ENCODE results near the gene CDC25B. TPM values are rescaled to one million over a fixed set of nuclear protein-coding genes. Genes with fewer than 3 reads are reported as not detected.
"Not testable (repeated sequence)": the region's sequence is repeated elsewhere in the genome, so short reads cannot be mapped to it uniquely, and the experiment has no call there.

CDC25B gene
- total RNA-seq, 1 donor from 2014 or later: 16.4 TPM

DNA sequence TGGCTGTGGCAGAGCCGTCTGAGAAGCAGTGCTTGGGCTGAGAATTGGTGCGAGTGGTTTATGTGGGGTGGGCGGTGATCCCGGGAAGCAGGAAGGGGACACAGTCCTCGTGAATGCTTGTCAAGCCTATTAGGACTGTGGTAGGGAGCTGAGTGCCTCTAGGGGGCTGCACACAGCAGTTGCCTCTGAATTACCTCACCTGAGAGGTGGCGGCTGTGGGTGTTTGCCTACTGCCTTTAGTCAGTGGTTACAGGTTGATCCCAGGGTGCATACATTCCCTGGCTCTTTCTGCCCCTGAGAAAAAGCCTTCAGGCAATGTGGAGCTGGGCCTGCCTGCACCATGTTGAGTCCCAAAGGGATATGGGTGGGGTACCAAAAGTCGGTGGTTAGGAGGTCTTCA, 29.4 kb downstream of the CDC25B start:
- DNase-seq (ENCODE audit: low read depth, low spot score): no peak

DNA sequence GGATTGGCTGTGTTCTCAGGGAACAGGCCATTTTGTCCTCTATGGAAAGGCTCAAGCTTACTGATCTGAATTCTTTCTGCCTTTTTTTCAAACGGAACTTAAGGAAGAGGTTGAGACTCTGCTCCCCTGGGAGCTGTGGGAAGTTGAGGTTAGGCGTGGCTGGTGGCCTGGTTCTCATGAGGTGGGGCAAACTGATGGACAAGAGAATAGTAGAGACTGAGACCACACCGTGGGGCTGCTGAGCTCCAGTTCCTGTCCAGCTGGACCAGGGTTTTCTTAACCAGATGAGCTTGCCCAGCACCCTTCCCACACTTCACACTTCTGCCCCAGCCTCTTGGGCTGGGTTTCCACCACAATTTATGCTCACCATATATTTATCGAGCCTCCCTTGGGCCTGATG, 30.3 kb downstream of the CDC25B start:
- DNase-seq (ENCODE audit: low read depth, low spot score): no peak

DNA sequence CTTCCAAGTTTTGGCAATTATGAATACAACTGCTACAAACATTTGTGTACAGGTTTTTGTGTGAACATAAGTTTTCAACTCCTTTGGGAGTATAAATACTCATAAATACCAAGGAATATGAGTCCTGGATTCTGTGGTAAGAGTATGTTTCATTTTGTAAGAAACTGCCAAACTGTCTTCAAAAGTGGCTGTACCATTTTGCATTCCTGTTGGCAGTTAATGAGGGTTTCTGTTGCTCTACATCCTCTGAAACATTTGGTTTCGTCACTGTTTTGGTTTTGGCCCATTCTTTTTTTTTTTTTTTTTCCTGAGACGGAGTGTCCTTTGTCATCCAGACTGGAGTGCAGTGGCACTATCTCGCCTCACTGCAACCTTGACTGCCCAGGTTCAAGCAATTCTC, 32.7 kb downstream of the CDC25B start:
- no peak for DNase-seq (ENCODE audit: low read depth, low spot score)

DNA sequence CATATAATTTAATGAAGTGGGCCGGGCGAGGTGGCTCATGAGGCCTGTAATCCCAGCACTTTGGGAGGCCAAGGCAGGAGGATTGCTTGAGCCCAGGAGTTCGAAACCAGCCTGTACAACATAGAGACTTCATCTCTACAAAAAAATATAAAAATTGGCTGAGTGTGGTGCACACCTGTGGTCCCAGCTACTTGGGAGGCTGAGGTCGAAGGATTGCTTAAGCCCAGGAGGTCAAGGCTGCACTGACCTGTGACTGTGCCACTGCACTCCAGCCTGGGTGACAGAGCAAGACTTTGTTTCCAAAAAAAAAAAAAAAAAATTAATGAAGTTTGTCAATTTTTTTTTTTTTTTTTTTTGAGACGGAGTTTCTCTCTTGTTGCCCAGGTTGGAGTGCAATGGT, 33.8 kb downstream of the CDC25B start:
- not testable (repeated sequence) for DNase-seq (ENCODE audit: low read depth, low spot score)

DNA sequence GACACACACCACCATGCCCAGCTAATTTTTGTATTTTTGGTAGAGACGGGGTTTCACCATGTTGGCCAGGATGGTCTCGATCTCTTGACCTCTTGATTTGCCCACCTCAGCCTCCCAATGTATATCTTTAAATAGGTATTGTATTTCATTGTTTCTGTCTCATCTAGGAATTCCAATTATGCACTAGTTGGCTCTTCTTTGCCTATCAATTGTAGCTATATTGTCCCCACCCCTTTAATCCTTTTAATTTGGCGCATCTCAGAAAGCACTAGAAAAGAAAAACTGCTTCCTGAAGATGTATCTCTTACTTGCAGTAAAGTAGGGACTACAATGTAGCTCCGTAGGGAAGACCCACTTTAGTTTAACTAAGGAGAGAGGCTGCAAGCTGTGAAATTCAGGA, 40.0 kb downstream of the CDC25B start:
- DNase-seq (ENCODE audit: low read depth, low spot score): no peak

DNA sequence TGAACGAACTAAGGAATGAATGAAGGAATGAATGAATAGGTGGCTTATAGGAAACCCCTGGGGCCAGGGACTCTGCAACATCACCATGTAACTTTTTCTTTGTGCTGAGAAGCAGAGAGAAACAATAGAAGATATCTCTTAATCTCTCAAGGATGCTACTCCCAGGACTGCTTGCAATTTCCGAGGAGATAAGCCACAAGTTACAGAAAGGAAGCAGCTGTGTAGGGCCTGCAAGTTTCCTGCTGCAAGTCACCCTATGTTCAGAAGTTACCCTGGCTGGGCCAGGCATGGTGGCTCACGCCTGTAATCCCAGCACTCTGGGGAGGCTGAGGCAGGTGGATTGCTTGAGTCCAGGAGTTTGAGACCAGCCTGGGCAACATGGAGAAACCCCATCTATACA, 43.2 kb downstream of the CDC25B start:
- peak; percentile 36 for DNase-seq (ENCODE audit: low read depth, low spot score)

DNA sequence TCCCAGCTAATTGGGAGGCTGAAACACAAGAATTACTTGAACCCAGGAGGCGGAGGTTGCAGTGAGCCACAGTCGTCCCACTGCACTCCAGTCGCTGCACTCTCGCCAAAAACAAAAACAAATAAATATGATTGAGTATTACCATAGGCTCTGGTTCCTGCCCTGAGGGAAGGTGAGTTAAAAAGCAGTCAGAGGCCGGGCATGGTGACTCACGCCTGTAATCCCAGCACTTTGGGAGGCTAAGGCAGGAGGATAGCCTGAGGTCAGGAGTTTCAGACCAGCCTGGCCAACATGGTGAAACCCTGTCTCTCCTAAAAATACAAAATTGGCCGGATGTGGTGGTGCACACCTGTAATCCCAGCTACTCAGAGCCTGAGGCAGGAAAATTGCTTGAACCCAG, 44.1 kb downstream of the CDC25B start:
- not testable (repeated sequence) for DNase-seq (ENCODE audit: low read depth, low spot score)

DNA sequence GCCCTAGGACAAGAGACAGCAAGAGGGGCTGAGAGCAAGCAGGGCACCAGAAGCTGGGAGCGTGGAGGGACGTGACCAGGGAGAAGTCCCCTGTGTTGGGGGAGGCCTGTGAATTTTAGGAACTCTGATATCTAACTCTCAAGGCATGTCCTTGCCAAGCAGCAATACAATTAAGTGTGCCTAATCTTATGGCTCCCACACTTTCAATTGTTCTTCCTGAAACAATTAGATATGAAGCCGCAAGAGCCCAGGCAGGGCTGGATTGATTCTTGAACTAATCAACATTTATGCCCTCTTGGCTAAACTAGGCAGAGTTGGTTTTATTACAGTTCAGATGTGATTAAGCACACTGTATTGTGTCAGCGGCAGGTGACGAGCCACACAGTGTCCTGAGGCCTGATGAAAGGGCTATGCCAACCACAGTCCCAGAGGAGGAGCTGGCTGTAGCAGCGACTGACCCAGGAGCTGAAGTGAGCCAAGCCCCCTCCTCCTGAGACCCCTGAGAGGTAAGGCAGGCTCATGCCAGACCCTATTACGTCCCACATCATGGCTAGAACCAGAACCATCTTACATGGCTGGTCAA, 46.3 kb downstream of the CDC25B start:
- no peak for DNase-seq (ENCODE audit: low read depth, low spot score)

DNA sequence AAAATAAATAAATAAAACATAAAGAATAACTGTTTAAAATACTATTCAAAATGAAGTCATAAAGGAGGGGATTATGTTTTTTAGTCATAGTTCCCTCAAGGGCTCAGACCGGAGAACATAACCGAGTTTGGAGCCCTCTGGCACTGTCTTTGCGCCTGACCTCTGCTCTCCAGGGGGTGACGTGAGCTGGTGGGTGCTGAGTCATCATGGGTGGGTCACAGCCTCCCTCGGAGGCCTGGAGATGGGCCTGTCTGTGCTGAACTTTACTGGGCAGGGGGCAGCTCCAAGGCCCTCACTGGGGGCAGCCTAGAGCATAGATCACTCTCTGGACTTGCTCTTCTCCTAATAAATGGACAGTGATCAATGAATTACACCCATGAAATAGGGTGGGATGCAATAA, 47.4 kb downstream of the CDC25B start:
- DNase-seq (ENCODE audit: low read depth, low spot score): no peak

DNA sequence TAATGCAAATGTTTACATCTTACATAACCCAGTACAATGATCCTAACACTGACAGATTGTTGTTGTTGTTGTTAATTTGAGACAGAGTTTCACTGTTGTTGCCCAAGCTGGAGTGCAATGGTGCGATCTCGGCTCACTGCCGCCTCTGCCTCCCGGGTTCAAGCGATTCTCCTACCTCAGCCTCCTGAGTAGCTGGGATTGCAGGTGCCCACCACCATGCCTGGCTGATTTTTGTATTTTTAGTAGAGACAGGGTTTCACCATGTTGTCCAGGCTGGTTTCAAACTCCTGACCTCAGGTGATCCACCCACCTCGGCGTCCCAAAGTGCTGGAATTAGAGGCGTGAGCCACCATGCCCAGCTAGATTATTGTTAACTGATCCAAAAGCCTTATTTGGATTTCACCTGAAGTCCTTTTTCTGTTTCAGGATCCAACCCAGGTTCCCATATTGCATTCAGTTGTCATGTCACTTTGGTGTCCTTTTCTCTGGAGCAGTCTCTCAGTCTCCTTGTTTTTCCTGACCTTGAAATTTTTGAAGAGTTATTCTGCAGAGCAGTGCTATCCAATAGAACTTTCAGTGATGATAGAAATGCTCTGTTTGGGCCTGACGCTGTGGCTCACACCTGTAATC, 48.0 kb downstream of the CDC25B start:
- not testable (repeated sequence) for DNase-seq (ENCODE audit: low read depth, low spot score)

DNA sequence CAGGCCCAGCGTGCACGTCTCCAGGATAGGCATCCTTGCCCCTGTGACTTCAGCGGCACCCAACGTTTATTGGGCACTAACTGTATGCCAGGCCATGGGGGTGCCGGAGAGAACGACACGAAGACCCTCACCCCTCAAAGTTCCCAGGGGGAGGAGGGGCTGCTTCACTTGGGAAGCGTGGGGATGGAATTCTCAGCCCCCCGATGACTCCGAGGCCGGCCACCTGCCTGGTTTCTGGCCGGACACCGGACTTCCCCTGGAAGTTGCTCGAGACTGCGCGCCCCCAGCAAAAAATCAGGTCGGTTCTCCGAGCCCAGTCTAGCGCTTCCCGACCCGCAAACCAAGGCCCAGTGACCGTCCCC, 50.2 kb downstream of the CDC25B start:
- no peak for DNase-seq (ENCODE audit: low read depth, low spot score)

DNA sequence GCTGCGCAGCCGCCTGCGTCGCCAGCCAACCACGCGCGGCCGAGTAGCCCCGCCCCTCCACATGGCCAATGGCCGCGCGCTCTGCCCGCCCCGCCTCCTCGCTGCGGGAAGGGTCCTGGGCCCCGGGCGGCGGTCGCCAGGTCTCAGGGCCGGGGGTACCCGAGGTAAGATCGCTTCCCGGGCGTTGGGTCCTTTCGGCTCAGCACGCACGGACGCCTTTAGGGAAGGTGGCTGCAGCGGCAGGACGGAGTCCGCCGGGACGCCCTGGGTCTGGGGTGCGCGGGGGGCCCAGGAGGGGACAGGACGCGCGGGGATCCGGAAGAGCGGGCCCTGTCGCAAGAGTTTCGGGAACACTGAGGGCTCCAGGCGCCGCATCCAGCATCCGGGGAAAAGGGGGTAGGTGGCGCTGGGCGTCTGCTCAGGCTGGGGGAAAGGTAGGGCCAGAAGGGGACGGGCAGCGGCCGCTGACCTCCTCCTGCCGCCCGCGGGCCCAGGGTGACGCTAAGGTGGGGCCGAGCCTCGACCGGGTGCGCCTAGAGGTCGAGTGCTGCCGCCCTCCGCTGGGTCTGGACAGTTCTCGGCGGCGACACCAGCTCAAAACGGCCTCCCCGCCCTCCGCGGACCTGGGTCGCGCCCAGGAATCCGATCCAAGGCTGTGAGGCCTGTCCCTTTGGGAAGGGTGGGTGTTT, 50.8 kb downstream of the CDC25B start, which contains the start of gene MAVS:
Gene MAVS (plus strand): TSS at position 95 of the 689 bp plus-strand sequence. CDS start 7,791 bp downstream, outside the sequence.
- DNase-seq (ENCODE audit: low read depth, low spot score): peak; percentile 33

DNA sequence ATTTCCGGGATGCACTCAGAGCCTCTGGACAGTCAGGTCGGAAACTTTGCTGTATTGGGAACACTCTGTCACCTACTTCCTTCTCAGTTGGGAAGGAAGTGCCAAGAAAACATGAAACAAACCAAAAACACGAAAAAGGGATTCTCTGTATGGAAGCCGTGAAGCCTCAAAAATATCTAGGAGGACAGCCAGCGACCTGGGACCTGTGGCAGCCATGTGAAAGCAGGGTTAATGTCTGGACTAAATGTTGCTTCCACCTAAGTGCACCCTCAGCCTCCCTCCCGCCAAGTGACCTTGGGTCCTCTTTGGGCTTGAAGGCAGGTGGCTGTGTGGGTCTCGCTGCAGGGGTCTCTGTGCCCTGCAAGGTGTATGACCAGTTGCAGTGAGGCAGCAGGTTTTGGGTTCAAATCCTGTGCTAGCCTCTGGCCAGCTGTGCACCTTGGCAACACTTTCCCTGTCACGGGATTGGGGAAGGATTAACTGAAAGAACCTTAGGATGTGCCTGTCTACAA, 51.4 kb downstream of the CDC25B start:
- no peak for DNase-seq (ENCODE audit: low read depth, low spot score)

DNA sequence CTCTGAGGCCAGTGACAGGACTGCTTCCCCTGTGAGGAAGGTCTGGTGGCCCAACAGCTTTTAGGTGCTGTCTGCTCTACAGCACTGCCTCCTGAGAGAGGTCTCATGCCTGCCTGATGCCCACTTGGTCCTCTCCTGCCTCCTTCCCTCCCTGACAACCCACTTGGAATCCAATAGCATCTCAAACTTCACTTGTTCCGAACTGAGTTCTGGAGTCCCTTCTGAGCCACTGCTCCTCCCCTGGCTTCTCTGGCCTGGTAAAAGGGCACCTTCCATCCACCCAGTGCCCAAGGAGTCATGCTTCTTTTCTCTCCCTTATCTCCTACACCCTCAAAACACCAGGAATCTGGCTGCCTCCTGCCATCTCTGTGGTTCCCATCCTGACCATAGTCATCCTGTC, 52.5 kb downstream of the CDC25B start:
- no peak for DNase-seq (ENCODE audit: low read depth, low spot score)

DNA sequence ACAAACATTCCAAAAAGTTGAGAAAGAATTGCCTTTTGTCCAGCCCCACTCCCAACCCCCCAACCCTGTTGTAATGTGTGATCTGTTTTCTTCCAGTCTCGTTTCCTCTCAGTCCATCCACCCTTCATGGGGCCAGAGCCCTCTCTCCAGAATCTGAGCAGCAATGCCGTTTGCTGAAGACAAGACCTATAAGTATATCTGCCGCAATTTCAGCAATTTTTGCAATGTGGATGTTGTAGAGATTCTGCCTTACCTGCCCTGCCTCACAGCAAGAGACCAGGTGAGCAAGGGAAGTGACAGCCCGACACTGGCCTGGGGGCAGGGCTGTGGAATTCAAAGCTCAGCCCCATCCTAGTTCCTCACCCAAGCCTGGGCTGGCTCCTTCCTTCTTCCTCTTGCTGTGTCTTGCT, 58.4 kb downstream of the CDC25B start:
- DNase-seq (ENCODE audit: low read depth, low spot score): no peak

Other genes with a start within 250 kb of the CDC25B start
- gene GFRA4, start 132.9 kb upstream of the CDC25B start, total RNA-seq: not detected in 2 replicates
- 0.07 TPM in 1 of 2 replicates, not detected in the other for gene ADAM33, start 114.3 kb upstream of the CDC25B start, total RNA-seq
- gene SIGLEC1, start 83.7 kb upstream of the CDC25B start, total RNA-seq: not detected in 2 replicates
- gene HSPA12B, start 63.6 kb upstream of the CDC25B start, total RNA-seq: 4.7 and 7.9 TPM in 2 replicates
- 33.7 and 38.6 TPM in 2 replicates for gene ADISSP, start 28.6 kb upstream of the CDC25B start, total RNA-seq
- gene SPEF1, start 14.9 kb upstream of the CDC25B start, total RNA-seq: 0.13 TPM in 1 of 2 replicates, not detected in the other
- 99.0 and 118 TPM in 2 replicates for gene CENPB, start 9.6 kb upstream of the CDC25B start, total RNA-seq
- gene AP5S1, start 24.2 kb downstream of the CDC25B start, total RNA-seq: 18.6 and 23.0 TPM in 2 replicates
- gene MAVS, start 50.5 kb downstream of the CDC25B start, total RNA-seq: 17.1 and 17.5 TPM in 2 replicates
- 44.0 and 51.5 TPM in 2 replicates for gene PANK2, start 93.1 kb downstream of the CDC25B start, total RNA-seq
- gene RNF24, start 219.2 kb downstream of the CDC25B start, total RNA-seq: 2.6 and 4.6 TPM in 2 replicates